Kidney epithelial cell (primary cell): ENCODE results near the gene HYI. TPM values are rescaled to one million over a fixed set of nuclear protein-coding genes. Genes with fewer than 3 reads are reported as not detected.
"Not testable (repeated sequence)": the region's sequence is repeated elsewhere in the genome, so short reads cannot be mapped to it uniquely, and the experiment has no call there.

Experiments
- DNase-seq: peaks from one replicate; pipeline ENCODE4 v3.0.0-alpha.2; 2010; ENCODE audit warnings: low read depth
- H3K27me3 ChIP-seq: 2 replicates; pipeline ENCODE4 v1.6.0; 2011; ENCODE audit warnings: low read length; ENCODE audit not compliant: control insufficient read depth, insufficient read depth
- H3K36me3 ChIP-seq: 2 replicates; pipeline ENCODE4 v1.5.1; 2011; ENCODE audit warnings: low read length; ENCODE audit not compliant: control insufficient read depth, insufficient read depth
- H3K4me3 ChIP-seq: 2 replicates; pipeline ENCODE4 v1.5.1; 2011; ENCODE audit warnings: low read depth, mild to moderate bottlenecking, control low read depth, low read length
- CTCF ChIP-seq: IDR thresholded peaks from 2 replicates; pipeline ENCODE4 v1.5.1; 2011; ENCODE audit warnings: mild to moderate bottlenecking, moderate library complexity, low read length, control low read depth, inconsistent platforms; ENCODE audit not compliant: insufficient read depth, poor library complexity, severe bottlenecking
- total RNA-seq: library from RNA; depleted of rRNA; stranded (reverse); fragments of >200 nt; gene quantifications from 2 replicates; pipeline ENCODE4 v1.2.3, GENCODE V29; 2015

Gene HYI
- 133 and 167 TPM in 2 replicates for total RNA-seq

- peak within 1 kb of the TSS; percentile 49 for H3K4me3 ChIP-seq
- peaks cover 5% of the 10 kb centered on the region for H3K36me3 ChIP-seq
- DNase-seq, result peak; percentile 44
- no peak for TF ChIP-seq CTCF
- H3K27me3 ChIP-seq, result no peaks in the 10 kb centered on the region
Measured at GRCh38 chr1:43453442-43454269, at the start of gene HYI. TSS of gene HYI (minus strand) at chr1:43453931. CDS start at chr1:43453793, 138 bp downstream.

- not testable (repeated sequence) for DNase-seq, H3K36me3 ChIP-seq, H3K4me3 ChIP-seq, H3K27me3 ChIP-seq
Measured at GRCh38 chr1:43501806-43502205, 48.1 kb upstream of the HYI start.

DNA sequence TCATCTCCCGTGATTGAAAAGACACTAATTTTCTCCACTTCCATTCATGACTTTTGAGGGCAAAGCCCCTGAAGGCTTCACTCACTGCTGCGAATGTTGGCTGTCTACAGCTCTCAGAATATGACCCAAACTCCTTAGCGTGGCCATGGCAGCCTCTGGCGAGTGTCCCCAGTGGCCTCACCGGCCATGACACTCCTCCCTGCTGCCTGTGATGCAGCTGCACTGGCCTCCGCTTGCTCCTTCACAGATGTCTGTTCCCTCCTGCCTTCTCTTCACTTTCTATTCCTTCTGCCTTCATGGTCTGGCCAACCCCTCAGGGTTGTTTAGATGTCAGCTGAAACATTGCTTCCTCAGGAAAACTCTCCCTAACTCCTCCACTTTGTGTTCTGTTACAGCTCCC is 46.2 kb upstream of the HYI start:
- TF ChIP-seq CTCF, result no peak
- no peak overlapping the region for H3K4me3 ChIP-seq
- DNase-seq, result no peak
- no peaks in the 10 kb centered on the region for H3K27me3 ChIP-seq
- H3K36me3 ChIP-seq, result no peaks in the 10 kb centered on the region

- no peak overlapping the region for H3K4me3 ChIP-seq
- no peaks in the 10 kb centered on the region for H3K36me3 ChIP-seq
- TF ChIP-seq CTCF, result no peak
- no peaks in the 10 kb centered on the region for H3K27me3 ChIP-seq
- DNase-seq, result no peak
Measured at GRCh38 chr1:43495204-43495603, 41.5 kb upstream of the HYI start.

- TF ChIP-seq CTCF, result no peak
- DNase-seq, result no peak
- Histone ChIP-seq H3K27me3 (no peaks in the 10 kb centered on the region), H3K4me3 (no peak overlapping the region), H3K36me3 (no peaks in the 10 kb centered on the region)
Measured at GRCh38 chr1:43493661-43494450, 40.1 kb upstream of the HYI start.

GRCh38 chr1:43492826-43493225 is 39.1 kb upstream of the HYI start:
- Histone ChIP-seq H3K36me3 (no peaks in the 10 kb centered on the region), H3K27me3 (no peaks in the 10 kb centered on the region), H3K4me3 (no peak overlapping the region)
- TF ChIP-seq CTCF, result no peak
- no peak for DNase-seq
